Activated T-cell treated with anti-CD3 and anti-CD28 coated beads, Interleukin-2, amount 50 U/mL, for 1 hour (primary cell): ENCODE data around the gene MYO1C.
"Not testable (repeated sequence)": the region's sequence is repeated elsewhere in the genome, so short reads cannot be mapped to it uniquely, and the experiment has no call there.

Source experiments
- DNase-seq: peaks from one replicate; pipeline ENCODE4 v3.0.0-alpha.2; 2020

The MYO1C gene

GRCh38 chr17:1461198-1461944 is 31.1 kb downstream of the MYO1C start:
- DNase-seq: no peak

DNA sequence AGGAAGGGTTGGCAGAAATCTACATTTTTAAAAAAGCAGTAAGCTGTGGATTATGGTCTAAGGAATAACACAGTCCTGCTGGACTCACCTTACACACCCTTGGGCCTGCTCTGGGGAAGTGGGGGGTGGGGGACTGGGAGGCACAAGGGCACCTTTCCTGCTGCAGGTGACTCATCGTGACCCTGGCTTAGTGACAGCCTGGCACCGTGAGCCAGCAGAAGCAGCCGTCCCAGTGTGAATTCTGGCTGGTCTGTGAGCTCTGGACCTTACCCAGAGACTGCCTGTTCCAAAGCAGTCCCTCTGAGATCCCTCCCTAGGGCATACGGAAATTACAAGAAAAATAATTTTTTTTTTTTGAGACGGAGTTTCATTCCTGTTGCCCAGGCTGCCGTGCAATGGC is 32.3 kb downstream of the MYO1C start:
- DNase-seq: no peak

DNA sequence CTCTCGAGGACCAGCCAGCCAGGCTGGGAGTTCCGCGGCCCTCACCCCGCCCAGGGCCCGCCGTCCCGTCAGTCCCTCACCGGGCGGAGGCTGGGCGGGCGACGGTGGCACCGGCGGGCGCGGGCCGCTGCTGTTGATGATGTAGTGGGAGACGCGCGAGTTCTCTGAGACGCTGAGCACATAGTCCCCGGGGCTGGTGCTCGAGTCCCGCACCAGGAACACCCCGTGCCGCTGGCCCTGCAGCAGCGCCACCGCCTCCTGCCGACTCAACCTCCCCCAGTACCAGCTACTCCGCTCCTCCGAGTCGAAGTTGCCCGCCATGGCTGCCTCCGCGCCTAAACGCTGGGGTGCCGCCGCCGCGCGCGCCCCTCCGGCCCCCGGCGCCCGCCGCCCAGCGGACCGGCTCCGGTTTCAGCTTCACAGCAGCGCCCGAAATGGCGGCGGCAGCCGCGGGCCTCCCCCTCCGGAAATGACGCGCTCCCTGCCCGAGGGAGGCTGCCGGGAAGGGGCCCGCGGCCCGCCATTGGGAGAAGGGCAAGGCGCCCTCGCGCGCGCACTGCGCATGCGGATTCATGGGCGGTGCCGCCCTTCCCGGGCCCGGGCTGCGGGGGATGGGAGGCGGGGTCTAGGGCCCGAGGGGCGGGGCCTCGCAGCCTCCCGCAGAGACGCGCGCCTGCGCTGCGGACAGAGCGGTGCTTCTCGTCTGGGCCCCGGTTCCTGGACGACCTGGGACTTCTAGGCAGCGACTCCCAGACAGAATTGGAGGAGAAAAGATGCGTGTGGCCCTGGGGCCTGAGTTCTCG is 36.5 kb downstream of the MYO1C start, which contains the start of gene CRK:
TSS of gene CRK (minus strand) at position 436 of the 803 bp plus-strand sequence. CDS start at position 321, 115 bp downstream.
- peak; percentile 99 for DNase-seq

GRCh38 chr17:1455291-1455796 is 37.1 kb downstream of the MYO1C start:
- no peak for DNase-seq

DNA sequence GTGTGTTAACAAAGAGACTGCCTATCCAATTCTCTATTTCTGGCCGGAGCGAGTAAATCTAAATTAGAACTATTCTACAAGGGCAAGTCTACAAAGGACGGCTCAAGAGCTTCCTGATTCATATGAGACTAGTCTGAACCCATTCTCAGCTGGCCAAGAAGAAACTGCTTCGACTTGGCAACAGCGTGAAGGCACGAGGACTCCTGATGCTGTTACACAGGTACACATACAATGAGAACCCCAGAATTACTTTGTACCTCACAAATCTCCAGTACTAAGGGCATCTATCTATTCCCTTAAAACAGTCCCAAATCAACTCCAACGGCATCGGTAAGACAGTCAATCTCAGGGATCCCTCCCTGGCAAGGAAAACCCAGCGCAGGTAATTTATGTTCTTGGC is 37.9 kb downstream of the MYO1C start:
- DNase-seq: no peak

- not testable (repeated sequence) for DNase-seq
Measured at GRCh38 chr17:1453694-1454093, 38.8 kb downstream of the MYO1C start.

DNA sequence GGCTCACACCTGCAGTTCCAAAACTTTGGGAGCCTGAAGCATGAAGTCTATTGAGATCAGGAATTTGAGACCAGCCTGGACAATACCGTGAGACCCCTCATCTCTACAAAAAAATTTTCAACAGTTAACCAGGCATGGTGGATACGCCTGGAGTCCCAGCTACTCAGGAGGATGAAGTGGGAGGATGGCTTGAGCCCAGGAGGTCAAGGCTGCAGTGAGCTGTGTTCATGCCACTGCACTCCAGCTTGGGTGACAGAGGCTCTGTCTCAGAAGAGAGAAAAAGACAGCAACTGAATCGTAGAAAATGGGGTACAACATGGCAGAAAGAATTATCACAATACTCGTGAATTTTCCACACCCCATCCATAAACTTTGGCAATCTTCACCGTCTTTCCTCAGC is 39.6 kb downstream of the MYO1C start:
- no peak for DNase-seq

GRCh38 chr17:1450261-1450660 is 42.2 kb downstream of the MYO1C start:
- DNase-seq: not testable (repeated sequence)

DNA sequence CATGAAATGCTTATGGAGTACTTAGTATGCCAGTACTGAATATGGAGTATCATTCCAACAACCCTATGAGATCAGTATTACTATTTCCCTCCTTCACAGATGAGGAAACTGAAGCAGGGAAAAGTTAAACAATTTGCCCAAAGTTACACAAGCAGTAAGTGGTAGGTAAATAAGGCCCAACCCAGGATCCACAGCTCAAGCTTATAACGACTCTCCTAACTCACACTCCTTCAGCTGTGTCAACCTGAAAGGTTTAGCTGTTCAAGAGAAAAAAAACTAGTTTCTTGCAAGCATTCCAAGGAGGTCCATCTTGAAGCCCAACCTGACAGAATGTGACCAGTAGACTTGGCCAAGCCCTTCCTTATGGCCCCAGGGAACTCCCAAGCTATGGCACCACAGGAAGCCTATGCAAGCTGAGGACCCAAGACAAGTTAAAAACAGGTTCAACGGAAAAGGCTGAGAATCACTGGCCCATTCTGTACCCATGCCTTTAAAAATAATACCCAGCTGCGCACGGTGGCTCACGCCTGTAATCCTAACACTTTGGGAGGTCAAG is 43.0 kb downstream of the MYO1C start:
- no peak for DNase-seq

DNA sequence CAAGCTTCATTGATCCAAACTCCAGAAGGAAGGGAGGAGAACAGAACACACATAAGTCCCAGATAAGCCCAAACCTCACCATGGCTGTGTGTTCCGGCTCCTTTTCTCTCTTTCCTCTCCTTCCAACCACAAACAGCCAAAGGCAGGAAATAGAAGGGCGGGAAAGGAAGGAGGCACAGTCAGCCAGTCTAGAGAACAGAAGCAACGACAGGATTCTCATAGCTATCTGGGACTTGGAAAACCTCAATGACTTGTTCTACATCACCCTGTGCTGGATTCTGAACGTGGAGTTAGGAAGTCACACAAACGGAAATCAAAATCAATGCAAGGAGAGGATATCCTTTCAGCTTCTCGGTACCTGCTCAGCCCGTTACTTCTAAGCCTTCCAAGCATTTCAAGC is 45.4 kb downstream of the MYO1C start:
- DNase-seq: no peak

DNA sequence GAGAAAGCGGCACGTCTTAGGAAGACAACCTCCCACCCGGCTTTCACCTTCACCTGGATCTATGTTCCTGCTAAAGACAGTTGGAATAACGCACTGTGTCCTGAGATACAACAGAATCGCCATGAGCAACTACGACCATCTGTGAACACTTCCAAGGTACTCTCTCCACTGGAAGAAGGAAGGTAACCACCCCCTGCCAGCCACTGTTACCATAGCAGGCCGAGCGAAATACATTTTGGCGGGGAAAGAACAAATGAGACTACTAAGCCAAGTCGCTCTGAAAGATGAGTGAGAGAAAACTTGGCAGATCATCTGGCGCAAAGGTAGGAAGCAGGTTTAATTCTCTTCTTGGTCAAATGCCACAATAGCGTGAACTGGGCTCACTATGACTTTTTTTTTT is 46.3 kb downstream of the MYO1C start:
- no peak for DNase-seq

- not testable (repeated sequence) for DNase-seq
Measured at GRCh38 chr17:1445695-1446094, 46.8 kb downstream of the MYO1C start.

DNA sequence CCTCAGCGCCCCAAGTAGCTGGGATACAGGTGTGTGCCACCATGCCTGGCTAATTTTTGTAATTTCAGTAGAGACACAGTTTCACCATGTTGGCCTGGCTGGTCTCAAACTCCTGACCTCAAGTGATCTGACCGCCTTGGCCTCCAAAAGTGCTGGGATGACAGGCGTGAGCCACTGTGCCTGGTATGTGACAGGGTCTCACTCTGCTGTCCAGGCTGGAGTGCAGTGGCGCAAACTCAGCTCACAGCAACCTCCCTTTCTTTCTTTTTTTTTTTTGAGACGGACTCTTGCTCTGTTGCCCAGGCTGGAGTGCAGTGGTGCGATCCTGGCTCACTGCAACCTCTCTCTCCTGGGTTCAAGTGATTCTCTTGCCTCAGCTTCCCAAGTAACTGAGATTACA is 49.8 kb downstream of the MYO1C start:
- DNase-seq: not testable (repeated sequence)

DNA sequence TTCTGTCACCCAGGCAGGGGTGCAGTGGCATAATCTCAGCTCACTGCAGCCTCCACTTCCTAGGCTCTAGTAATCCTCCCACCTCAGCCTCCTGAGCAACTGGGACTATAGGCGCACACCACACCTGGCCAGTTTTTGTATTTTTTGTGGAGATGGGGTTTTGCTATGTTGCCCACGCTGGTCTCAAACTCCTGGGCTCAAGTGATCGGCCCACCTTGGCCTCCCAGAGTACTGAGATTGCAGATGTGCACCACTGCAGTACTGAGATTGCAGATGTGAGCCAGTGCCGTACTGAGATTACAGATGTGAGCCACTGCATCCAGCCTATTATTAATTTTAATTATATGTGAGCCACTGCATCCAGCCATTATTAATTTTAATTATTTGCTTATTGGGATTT is 50.3 kb downstream of the MYO1C start:
- DNase-seq: no peak

GRCh38 chr17:1440921-1441320 is 51.6 kb downstream of the MYO1C start:
- DNase-seq: no peak

DNA sequence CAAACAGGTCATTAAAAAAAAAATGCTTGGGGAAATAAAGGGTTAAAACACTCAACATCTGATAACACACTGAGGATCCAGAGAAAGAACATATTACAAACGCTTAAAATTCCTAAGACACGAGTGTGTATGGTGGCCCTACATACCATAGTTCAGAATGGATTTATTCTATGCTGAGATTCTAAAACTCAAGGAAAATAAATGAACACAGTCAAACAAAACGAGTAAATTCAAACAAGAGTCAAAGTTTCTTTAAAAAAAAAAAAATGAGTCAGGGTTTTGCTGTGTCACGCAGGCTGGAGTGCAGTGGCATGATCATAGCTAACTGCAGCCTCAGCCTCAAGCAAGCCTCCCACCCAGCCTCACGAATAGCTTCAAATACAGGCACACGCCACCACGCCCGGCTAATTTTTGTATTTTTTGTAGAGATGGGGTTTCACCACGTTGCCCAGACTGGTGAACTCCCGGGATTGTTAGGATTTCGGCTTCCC is 53.8 kb downstream of the MYO1C start:
- DNase-seq: no peak

GRCh38 chr17:1435326-1435725 is 57.2 kb downstream of the MYO1C start:
- no peak for DNase-seq

DNA sequence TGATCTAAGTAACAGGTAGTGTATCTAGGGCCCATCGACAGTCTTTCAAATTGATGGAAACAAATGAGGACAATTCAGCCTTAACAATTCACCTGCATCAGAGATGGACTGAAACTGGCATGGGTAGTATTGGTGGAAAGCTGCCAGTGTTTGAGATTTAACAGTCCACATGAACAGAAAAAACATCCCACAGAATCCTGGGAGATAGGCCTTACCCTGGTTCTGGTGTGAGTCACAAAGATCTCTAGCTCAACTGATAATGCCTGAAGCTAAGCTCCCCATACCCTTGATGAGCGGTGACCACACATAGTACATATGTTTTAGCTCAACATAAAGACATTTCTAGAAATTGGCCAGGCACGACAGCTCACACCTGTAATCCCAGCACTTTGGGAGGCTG is 58.3 kb downstream of the MYO1C start:
- DNase-seq: no peak

GRCh38 chr17:1431631-1432104 is 60.8 kb downstream of the MYO1C start:
- DNase-seq: no peak

DNA sequence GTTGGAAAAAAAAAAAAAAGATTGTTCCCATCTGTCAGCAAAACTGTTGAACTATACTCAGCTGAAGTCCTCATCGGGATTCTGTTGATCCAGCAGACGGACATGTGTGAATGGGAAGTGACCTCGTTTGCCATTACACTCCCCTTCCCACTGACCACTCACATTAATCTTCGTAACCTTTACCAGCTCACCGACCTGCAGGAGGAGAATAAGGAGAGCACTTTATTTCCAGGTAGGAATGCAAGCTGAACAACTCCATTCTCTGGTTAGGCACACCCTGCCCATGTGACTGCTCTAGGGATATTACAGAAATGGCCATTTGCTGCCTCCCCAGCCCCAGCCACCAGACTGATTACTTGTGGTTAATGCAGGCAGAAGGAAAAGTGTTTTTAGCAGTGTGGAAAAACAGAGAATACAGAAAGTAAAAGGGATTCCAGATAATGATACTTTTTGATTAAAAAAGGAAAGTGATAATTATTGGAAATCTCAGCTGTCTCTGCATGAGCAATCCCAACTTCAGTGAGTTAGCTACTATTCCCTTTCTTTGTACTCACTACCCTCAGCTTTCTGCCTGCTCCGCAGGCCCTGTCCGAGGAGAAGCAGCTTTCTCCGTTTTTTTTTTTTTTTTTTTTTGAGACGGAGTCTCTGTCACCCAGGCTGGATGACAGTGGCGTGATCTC is 68.9 kb downstream of the MYO1C start:
- DNase-seq: no peak

GRCh38 chr17:1422885-1423284 is 69.6 kb downstream of the MYO1C start:
- DNase-seq: no peak

- no peak for DNase-seq
Measured at GRCh38 chr17:1421470-1421869, 71.0 kb downstream of the MYO1C start.

GRCh38 chr17:1420981-1421380 is 71.5 kb downstream of the MYO1C start:
- no peak for DNase-seq
